ENCODE measurements around the gene ATF7. TPM values are rescaled to one million over a fixed set of nuclear protein-coding genes. Genes with fewer than 3 reads are reported as not detected.
A peak's percentile ranks its signal among the peaks of the same experiment; 100 is the strongest.

Gene ATF7
- total and polyA plus RNA-seq, 2 of the 4 experiments (the other 2 are of a cell fraction) = 7.0 to 16.3 TPM

DNA sequence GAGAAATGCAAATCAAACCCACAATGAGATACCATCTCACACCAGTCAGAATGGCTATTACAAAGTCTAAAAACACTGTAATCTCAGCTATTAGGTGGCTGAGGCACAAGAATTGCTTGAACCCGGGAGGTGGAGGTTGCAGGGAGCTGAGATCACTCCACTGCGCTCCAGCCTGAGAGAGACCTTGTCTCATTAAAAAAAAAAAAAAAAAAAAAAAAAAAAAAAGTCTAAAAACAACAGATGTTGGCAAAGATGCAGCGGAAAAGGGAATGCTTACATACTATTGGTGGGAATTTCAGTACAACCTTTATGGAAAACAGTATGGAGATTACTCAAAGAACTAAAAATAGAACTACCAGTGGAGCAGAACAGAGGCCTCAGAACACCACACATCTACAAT, 19.0 kb upstream of the ATF7 start:
- POLR2A ChIA-PET (ENCODE audit: unreplicated experiment) = no interaction called here
- H2AK9ac ChIP-seq (replicated peaks; ENCODE audit: low read depth, low read length, poor library complexity) = no peak overlapping the region
- H2BK120ac ChIP-seq (ENCODE audit: low read depth, low read length) = no peak overlapping the region
- H4K8ac ChIP-seq (ENCODE audit: low read depth in 2 of 2, low read length in 2 of 2) = no peak overlapping the region
- DNase-seq (peak; percentile 23), ATAC-seq (ENCODE audit: low read depth) (no peak)
- H3K18ac ChIP-seq (ENCODE audit: low read depth, low read length) = no peak overlapping the region
- no peak for TF ChIP-seq USF2 (IDR thresholded peaks at IDR 0.05; ENCODE audit: low read depth, low read length)
- no peak overlapping the region for H3K4ac ChIP-seq (ENCODE audit: low read depth, low read length)
- WGBS, 2 experiments (ENCODE audit: extremely low coverage in 2 of 2, insufficient read length in 1 of 2) = no CpG with 5 or more reads among the region's 3 CpGs
- H2AFZ ChIP-seq (replicated peaks; ENCODE audit: low read length, poor library complexity) = no peak overlapping the region
- no peak overlapping the region for H4K5ac ChIP-seq (ENCODE audit: low read depth, low read length)
- no peak overlapping the region for H3K23ac ChIP-seq (ENCODE audit: low read depth, low read length)
- H3K4me1 ChIP-seq (ENCODE audit: control insufficient read depth, insufficient read depth, low read length) = no peaks in the 10 kb centered on the region
- no peaks in the 10 kb centered on the region for H3K79me1 ChIP-seq (ENCODE audit: low read depth in 1 of 2, low read length in 2 of 2)
- no peak overlapping the region for H3K56ac ChIP-seq (ENCODE audit: extremely low read depth, insufficient read depth, low read length)
- no peak overlapping the region for H3K27ac ChIP-seq (ENCODE audit: insufficient read depth, low read length)
- CTCF ChIA-PET = no interaction called here
- no peak overlapping the region for H2BK5ac ChIP-seq (ENCODE audit: low read depth, low read length, poor library complexity, severe bottlenecking)
- no peaks in the 10 kb centered on the region for H3K36me3 ChIP-seq (ENCODE audit: control insufficient read depth, insufficient read depth, low read length)
- no peak overlapping the region for H3K9ac ChIP-seq (ENCODE audit: low read depth, low read length)
- no peak overlapping the region for H3K4me3 ChIP-seq (ENCODE audit: insufficient read depth, low read depth, low read length)
- in situ Hi-C loops (cut with MboI; ENCODE audit: low sequenced_read_pairs) (no loop called here), dilution Hi-C loops (cut with HindIII; ENCODE audit: low sequenced_read_pairs, unreplicated experiment) (no loop called here), intact Hi-C loops (cut with micrococcal nuclease) (no loop called here)
- no peak overlapping the region for H4K91ac ChIP-seq (ENCODE audit: insufficient read depth, low read depth, low read length)
- H3K27me3 ChIP-seq (ENCODE audit: control insufficient read depth, insufficient read depth, low read length) = no peaks in the 10 kb centered on the region; the same call in 1 of the 2 replicates
- no peak overlapping the region for H2BK15ac ChIP-seq (ENCODE audit: low read depth, low read length)
- no peaks in the 10 kb centered on the region for H3K9me3 ChIP-seq (ENCODE audit: control insufficient read depth, insufficient read depth, low read length)
- no peak overlapping the region for H3K4me2 ChIP-seq (ENCODE audit: low read depth, low read length)
- H2BK20ac ChIP-seq (ENCODE audit: low read depth, low read length) = no peak overlapping the region
- H3K9me1 ChIP-seq (ENCODE audit: insufficient read depth, low read length) = no peaks in the 10 kb centered on the region
- no TSS peak for BruUV-seq (replicated peaks)
- no peaks in the 10 kb centered on the region for H4K20me1 ChIP-seq (ENCODE audit: insufficient read depth, low read length)
- H3K14ac ChIP-seq (replicated peaks; ENCODE audit: low read depth, low read length) = no peak overlapping the region
- no peak overlapping the region for H2AK5ac ChIP-seq (ENCODE audit: low read depth, low read length)

Measured in IMR-90 (cell line).